Vagina (tissue), 2 donors: ENCODE results near the gene NMT1. TPM values are rescaled to one million over a fixed set of nuclear protein-coding genes. Genes with fewer than 3 reads are reported as not detected.

Experiments
- DNase-seq, 2 donors: peaks; one replicate each; pipeline ENCODE4 v3.0.0-alpha.2; 2017; ENCODE audit errors: extremely low spot score in 2 of 2
- H3K27ac ChIP-seq: fragments of 200-600 bp; sonication (generic); one replicate; pipeline ENCODE4 v1.5.1; 2019
- H3K27me3 ChIP-seq: fragments of 200-600 bp; sonication (generic); one replicate; pipeline ENCODE4 v1.5.1; 2019
- H3K36me3 ChIP-seq, 2 donors: fragments of 200-600 bp; sonication (generic); one replicate each; pipeline ENCODE4 v1.5.1; 2017 to 2019
- H3K4me1 ChIP-seq: fragments of 200-600 bp; sonication (generic); one replicate; pipeline ENCODE4 v1.5.1; 2019
- H3K4me3 ChIP-seq, 2 donors: fragments of 200-600 bp; sonication (generic); 1 replicate in 1 of 2; 2 replicates in 1 of 2; pipeline ENCODE4 v1.5.1; 2016 to 2019
- H3K9me3 ChIP-seq: fragments of 200-600 bp; sonication (generic); one replicate; pipeline ENCODE4 v1.5.1; 2019
- CTCF ChIP-seq, 3 experiments: fragments of 450-650 bp in 2 of 3; fragments of 200-600 bp in 1 of 3; sonication (generic) in 1 of 3; IDR thresholded peaks; one replicate each; pipeline ENCODE4 v1.5.1; 2017 to 2019; ENCODE audit warnings: antibody characterized with exemption in 3 of 3, mild to moderate bottlenecking in 2 of 3, moderate library complexity in 2 of 3
- POLR2A ChIP-seq, 2 donors: fragments of 450-650 bp; IDR thresholded peaks; one replicate each; pipeline ENCODE4 v1.6.1; 2017; ENCODE audit warnings: antibody characterized with exemption in 2 of 2, mild to moderate bottlenecking in 2 of 2, moderate library complexity in 2 of 2
- POLR2AphosphoS5 ChIP-seq, 2 donors: sonication (generic); formaldehyde crosslinking; IDR thresholded peaks; one replicate each; pipeline ENCODE4 v1.9.0; 2017; ENCODE audit warnings: antibody characterized with exemption in 2 of 2, mild to moderate bottlenecking in 2 of 2, low read depth in 1 of 2; ENCODE audit not compliant: insufficient read depth in 1 of 2
- intact Hi-C: fragments of 100-400 bp; cut with DNase I; formaldehyde crosslinking; loops from one replicate; pipeline ENCODE4 v1.15.1; 2023
- total RNA-seq: library from RNA; depleted of rRNA; stranded (reverse); fragments of >200 nt; gene quantifications from one replicate; pipeline ENCODE4 v1.2.3, GENCODE V29; 2016

Gene NMT1
- total RNA-seq, 1 donor from 2014 or later = 49.4 TPM

GRCh38 chr17:45103269-45103795 lies 42.2 kb downstream of the NMT1 start:
- no peak for TF ChIP-seq POLR2A (IDR thresholded peaks at IDR 0.05)
- TF ChIP-seq CTCF (IDR thresholded peaks at IDR 0.05) = no peak
- no peak for TF ChIP-seq POLR2AphosphoS5 (IDR thresholded peaks at IDR 0.05; ENCODE audit: insufficient read depth in 1 of 2, low read depth in 1 of 2)
- peaks cover 4 to 71% of the 10 kb centered on the region in 2 donors for H3K36me3 ChIP-seq
- no peak overlapping the region for H3K4me3 ChIP-seq
- DNase-seq = no peak
- no peaks in the 10 kb centered on the region for H3K27me3 ChIP-seq
- H3K27ac ChIP-seq = no peak overlapping the region
- intact Hi-C loops = loop anchor here (10.0 kb wide), 1 partner anchor 189 kb away; the partner anchor contains the start of gene GFAP
- no peaks in the 10 kb centered on the region for H3K9me3 ChIP-seq
- H3K4me1 ChIP-seq = peaks cover 33% of the 10 kb centered on the region

GRCh38 chr17:45104029-45104428 lies 42.9 kb downstream of the NMT1 start:
- peaks cover 26% of the 10 kb centered on the region for H3K4me1 ChIP-seq
- H3K9me3 ChIP-seq = no peaks in the 10 kb centered on the region
- intact Hi-C loops = loop anchor here (10.0 kb wide), 1 partner anchor 189 kb away; the partner anchor contains the start of gene GFAP
- H3K36me3 ChIP-seq = peaks cover 4 to 71% of the 10 kb centered on the region in 2 donors
- no peak for DNase-seq
- no peak for TF ChIP-seq POLR2A (IDR thresholded peaks at IDR 0.05)
- no peaks in the 10 kb centered on the region for H3K27me3 ChIP-seq
- H3K4me3 ChIP-seq = no peak overlapping the region
- no peak overlapping the region for H3K27ac ChIP-seq

- peaks cover 4 to 67% of the 10 kb centered on the region in 2 donors for H3K36me3 ChIP-seq
- no peak overlapping the region for H3K4me3 ChIP-seq
- peaks cover 25% of the 10 kb centered on the region for H3K4me1 ChIP-seq
- H3K27ac ChIP-seq = no peak overlapping the region
- DNase-seq = no peak
- intact Hi-C loops = loop anchor here (10.0 kb wide), 1 partner anchor 190 kb away; the partner anchor contains the start of gene GFAP
- no peaks in the 10 kb centered on the region for H3K9me3 ChIP-seq
- no peak for TF ChIP-seq CTCF (IDR thresholded peaks at IDR 0.05)
- no peak for TF ChIP-seq POLR2AphosphoS5 (IDR thresholded peaks at IDR 0.05; ENCODE audit: insufficient read depth in 1 of 2, low read depth in 1 of 2)
- no peak for TF ChIP-seq POLR2A (IDR thresholded peaks at IDR 0.05)
- H3K27me3 ChIP-seq = no peaks in the 10 kb centered on the region
Observed at GRCh38 chr17:45104497-45104896, 43.4 kb downstream of the NMT1 start.

- DNase-seq = no peak
- H3K9me3 ChIP-seq = no peaks in the 10 kb centered on the region
- peaks cover 25% of the 10 kb centered on the region for H3K4me1 ChIP-seq
- TF ChIP-seq POLR2AphosphoS5 (IDR thresholded peaks at IDR 0.05; ENCODE audit: insufficient read depth in 1 of 2, low read depth in 1 of 2) (no peak), CTCF (IDR thresholded peaks at IDR 0.05) (no peak), POLR2A (IDR thresholded peaks at IDR 0.05) (no peak)
- H3K36me3 ChIP-seq = peaks cover 4 to 62% of the 10 kb centered on the region in 2 donors
- no peak overlapping the region for H3K4me3 ChIP-seq
- no peak overlapping the region for H3K27ac ChIP-seq
- H3K27me3 ChIP-seq = no peaks in the 10 kb centered on the region
- intact Hi-C loops = loop anchor here (10.0 kb wide), 1 partner anchor 190 kb away; the partner anchor contains the start of gene GFAP
Observed at GRCh38 chr17:45104907-45105624, 43.9 kb downstream of the NMT1 start.

- Histone ChIP-seq H3K4me3 (no peak overlapping the region), H3K9me3 (no peaks in the 10 kb centered on the region), H3K27me3 (no peaks in the 10 kb centered on the region), H3K27ac (no peak overlapping the region), H3K4me1 (peaks cover 33% of the 10 kb centered on the region), H3K36me3 (peaks cover 4 to 59% of the 10 kb centered on the region in 2 donors)
- DNase-seq = no peak
- no peak for TF ChIP-seq POLR2AphosphoS5 (IDR thresholded peaks at IDR 0.05; ENCODE audit: insufficient read depth in 1 of 2, low read depth in 1 of 2)
- TF ChIP-seq POLR2A (IDR thresholded peaks at IDR 0.05) = no peak
- no peak for TF ChIP-seq CTCF (IDR thresholded peaks at IDR 0.05)
- intact Hi-C loops = loop anchor here (10.0 kb wide), 1 partner anchor 191 kb away; the partner anchor contains the start of gene GFAP
Observed at GRCh38 chr17:45106096-45106495, 45.0 kb downstream of the NMT1 start.
